Lower leg skin (tissue), 3 donors: ENCODE results near the gene DRC7.

ENCODE experiments used
- CTCF ChIP-seq, 3 donors: fragments of 450-650 bp; IDR thresholded peaks; one replicate each; pipeline ENCODE4 v1.5.1; 2016; ENCODE audit warnings: antibody characterized with exemption in 3 of 3, mild to moderate bottlenecking in 3 of 3, moderate library complexity in 2 of 3
- POLR2A ChIP-seq, 2 donors: fragments of 450-650 bp; IDR thresholded peaks; one replicate each; pipeline ENCODE4 v1.6.1; 2016 to 2017; ENCODE audit warnings: antibody characterized with exemption in 2 of 2, mild to moderate bottlenecking in 1 of 2, moderate library complexity in 1 of 2

GRCh38 chr16:57667048-57667525, 27.5 kb upstream of the DRC7 start:
- TF ChIP-seq POLR2A (IDR thresholded peaks at IDR 0.05), result no peak
- TF ChIP-seq CTCF (IDR thresholded peaks at IDR 0.05), result no peak
